HepG2 (cell line): Measurements from ENCODE around the gene BAHCC1.

Experiments used
- ATF1 ChIP-seq: IDR thresholded peaks from 2 replicates; pipeline ENCODE4 v1.6.1; 2016; ENCODE audit warnings: mild to moderate bottlenecking, control low read depth
- BRD4 ChIP-seq: sonication (generic); formaldehyde crosslinking; IDR thresholded peaks from 2 replicates; pipeline ENCODE4 v1.4.0; 2020; ENCODE audit warnings: missing genetic modification reagents
- NFKBIZ ChIP-seq: IDR thresholded peaks from 2 replicates; pipeline ENCODE4 v1.6.1; 2018; ENCODE audit warnings: missing genetic modification reagents, missing compliant biosample characterization
- PHF20 ChIP-seq: sonication (generic); formaldehyde crosslinking; IDR thresholded peaks from 2 replicates; pipeline ENCODE4 v1.5.0; 2020; ENCODE audit warnings: mild to moderate bottlenecking, missing genetic modification reagents
- ZBTB33 ChIP-seq: sonication (generic); formaldehyde crosslinking; IDR thresholded peaks from 2 replicates; pipeline ENCODE4 v1.4.0; 2020; ENCODE audit warnings: missing genetic modification reagents
- ZFP62 ChIP-seq: sonication (generic); formaldehyde crosslinking; IDR thresholded peaks from 2 replicates; pipeline ENCODE4 v1.4.0; 2020; ENCODE audit warnings: missing genetic modification reagents
- ZNF10 ChIP-seq: sonication (generic); formaldehyde crosslinking; IDR thresholded peaks from 2 replicates; pipeline ENCODE4 v1.4.0; 2020; ENCODE audit warnings: mild to moderate bottlenecking, low read depth, missing genetic modification reagents, borderline replicate concordance
- ZUFSP ChIP-seq: sonication (generic); formaldehyde crosslinking; IDR thresholded peaks from 2 replicates; pipeline ENCODE4 v1.9.0; 2021; ENCODE audit warnings: missing genetic modification reagents, mild to moderate bottlenecking, borderline replicate concordance

GRCh38 chr17:81494626-81495377 lies 99.5 kb downstream of the BAHCC1 start:
- no peak for TF ChIP-seq NFKBIZ (CRISPR knock-in tag)
- TF ChIP-seq ZFP62 (CRISPR knock-in tag), result no peak
- no peak for TF ChIP-seq ZUFSP (CRISPR knock-in tag)
- TF ChIP-seq BRD4 (CRISPR knock-in tag), result no peak
- no peak for TF ChIP-seq ZNF10
- TF ChIP-seq ATF1 (CRISPR knock-in tag), result no peak
- TF ChIP-seq ZBTB33 (CRISPR knock-in tag), result no peak
- no peak for TF ChIP-seq PHF20 (CRISPR knock-in tag)
